Adrenal gland (tissue), 5 donors: ENCODE measurements around the gene GSTM3.

Experiments used
- CTCF ChIP-seq, 6 experiments: fragments of 450-650 bp in 4 of 6; fragments of 200-600 bp in 2 of 6; sonication (generic) in 1 of 6; IDR thresholded peaks; 1 replicate in 5 of 6; 2 replicates in 1 of 6; pipeline versions ENCODE4 v1.5.1 to v1.8.0; 2016 to 2021; ENCODE audit warnings: antibody characterized with exemption in 6 of 6, mild to moderate bottlenecking in 2 of 6, moderate library complexity in 1 of 6
- POLR2A ChIP-seq, 2 donors: fragments of 450-650 bp; IDR thresholded peaks; one replicate each; pipeline ENCODE4 v1.6.1; 2017; ENCODE audit warnings: antibody characterized with exemption in 2 of 2, mild to moderate bottlenecking in 2 of 2, moderate library complexity in 1 of 2
- donor health status: DM: no; HTN: no; CAD: no.

GRCh38 chr1:109785446-109786111, 44.7 kb upstream of the GSTM3 start:
- TF ChIP-seq POLR2A (IDR thresholded peaks at IDR 0.05) (no peak), CTCF (IDR thresholded peaks at IDR 0.05) (no peak)
